ENCODE measurements around the gene B4GALT5. TPM values are rescaled to one million over a fixed set of nuclear protein-coding genes. Genes with fewer than 3 reads are reported as not detected.

B4GALT5 gene
- polyA plus RNA-seq, 6 donors from 2014 or later: 0.60 to 0.87 (median 0.71) TPM; not detected in 1

DNA sequence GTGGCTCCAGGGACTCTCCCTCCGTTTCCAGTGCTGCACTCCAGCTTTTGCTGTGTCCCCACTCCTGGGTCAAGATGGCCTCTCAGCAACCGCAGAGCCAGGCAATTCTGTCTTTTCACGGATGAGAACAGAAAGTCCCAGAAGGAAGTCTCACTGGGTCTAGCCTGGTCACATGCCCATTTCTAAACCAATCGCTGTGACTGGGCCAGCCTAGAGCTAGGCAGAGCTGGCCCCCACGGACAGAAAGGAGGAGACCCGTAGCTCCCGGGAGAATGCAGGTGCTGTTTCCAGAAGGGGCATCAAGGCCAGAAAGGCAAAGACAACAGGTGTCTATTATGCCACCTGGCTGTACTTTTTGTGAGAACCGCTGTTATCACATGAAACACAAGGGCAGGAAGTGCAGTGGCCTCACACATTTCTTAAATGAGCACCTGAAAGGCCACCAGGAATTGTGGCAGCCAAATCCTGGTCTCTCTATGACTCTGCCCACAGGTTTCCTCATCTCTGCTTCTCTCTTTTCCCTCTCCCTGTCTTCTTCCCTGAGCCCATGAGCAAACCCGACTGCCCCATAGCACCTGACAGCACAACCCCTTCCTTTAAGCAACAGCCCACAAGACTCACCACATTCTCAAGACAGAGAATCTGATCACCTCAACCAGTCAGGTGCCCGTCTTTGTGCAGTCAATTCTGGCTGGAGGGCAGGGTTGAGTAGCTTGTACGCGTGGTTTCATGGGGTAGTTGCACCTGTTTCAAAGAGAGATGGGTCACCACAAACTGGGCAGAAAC lies 37.1 kb upstream of the B4GALT5 start:
- Mint-ChIP-seq H3K9me3 (no peaks in the 10 kb centered on the region), H3K27ac (peak overlapping the region in 2 of 6 donors; percentile 4 to 43), H3K4me1 (peaks cover 4 to 6% (median 5%) of the 10 kb centered on the region in 3 donors), H3K27me3 (peaks cover 0 to 14% (median 10%) of the 10 kb centered on the region in 3 donors), H3K36me3 (no peaks in the 10 kb centered on the region), H3K4me3 (no peak overlapping the region)
- peak in 1 of 2 donors; percentile 41 for ATAC-seq (ENCODE audit: low read depth in 2 of 2)
- DNase-seq: no peak

- ATAC-seq (ENCODE audit: low read depth in 2 of 2) (no peak), DNase-seq (no peak)
- Mint-ChIP-seq H3K9me3 (no peaks in the 10 kb centered on the region), H3K27ac (no peak overlapping the region), H3K27me3 (peaks cover 4 to 10% (median 9%) of the 10 kb centered on the region in 3 donors), H3K36me3 (no peaks in the 10 kb centered on the region), H3K4me3 (no peak overlapping the region), H3K4me1 (peaks cover 4 to 6% (median 5%) of the 10 kb centered on the region in 3 donors)
These were observed 35.9 kb upstream of the B4GALT5 start for GRCh38 chr20:49749625-49750024.

- Mint-ChIP-seq H3K4me1 (peaks cover 4 to 6% (median 5%) of the 10 kb centered on the region in 3 donors), H3K27me3 (peaks cover 4 to 14% (median 10%) of the 10 kb centered on the region in 3 donors), H3K27ac (peak overlapping the region in 1 of 6 donors; percentile 11), H3K9me3 (no peaks in the 10 kb centered on the region), H3K36me3 (no peaks in the 10 kb centered on the region), H3K4me3 (no peak overlapping the region)
- DNase-seq (no peak), ATAC-seq (ENCODE audit: low read depth in 2 of 2) (no peak)
These were observed 34.8 kb upstream of the B4GALT5 start for GRCh38 chr20:49748525-49748838.

DNA sequence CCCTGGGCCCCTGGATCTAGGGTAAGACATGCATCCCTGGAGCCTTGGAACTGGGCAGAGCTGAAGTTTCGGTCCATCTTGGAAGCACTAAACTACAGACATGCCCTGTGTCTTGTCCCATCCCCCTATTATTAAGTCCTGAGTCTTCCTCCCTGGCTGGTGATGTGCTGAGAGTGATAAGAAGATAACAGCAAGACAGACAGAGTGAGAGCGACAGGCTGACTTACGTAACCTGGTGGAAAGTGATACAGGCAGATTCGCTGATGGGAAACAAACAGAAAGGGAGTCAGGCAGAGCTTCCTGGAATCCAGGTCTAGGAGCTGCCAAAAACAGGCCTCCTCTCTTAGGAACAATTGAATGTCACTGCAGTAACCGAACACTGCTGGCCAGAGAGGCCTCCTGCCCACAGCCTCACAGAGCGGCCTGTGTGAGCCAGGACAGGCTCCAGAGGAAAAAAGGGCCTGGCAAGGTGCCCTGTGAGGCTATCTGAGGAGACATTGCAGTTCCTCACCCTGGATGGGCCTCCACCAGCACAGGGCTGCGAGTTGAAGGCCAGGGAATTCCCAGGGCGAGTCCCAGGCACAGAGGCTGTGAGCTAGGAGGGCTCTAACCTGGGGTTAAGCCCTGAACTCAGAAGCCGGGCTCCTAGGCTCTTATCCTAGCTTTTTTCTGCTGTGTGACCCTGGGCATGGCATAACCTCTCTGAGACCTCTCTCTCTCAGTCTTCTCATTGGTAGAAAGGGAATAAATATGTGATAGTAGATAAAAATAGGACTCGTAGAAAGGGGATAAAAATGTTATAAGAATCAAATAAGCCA lies 34.2 kb upstream of the B4GALT5 start:
- no peak for DNase-seq
- peaks cover 4 to 6% (median 5%) of the 10 kb centered on the region in 3 donors for H3K4me1 Mint-ChIP-seq
- no peaks in the 10 kb centered on the region for H3K9me3 Mint-ChIP-seq
- peak overlapping the region in 1 of 6 donors; percentile 11 for H3K27ac Mint-ChIP-seq
- no peak overlapping the region for H3K4me3 Mint-ChIP-seq
- H3K36me3 Mint-ChIP-seq: no peaks in the 10 kb centered on the region
- no peak for ATAC-seq (ENCODE audit: low read depth in 2 of 2)
- H3K27me3 Mint-ChIP-seq: peaks cover 4 to 11% (median 10%) of the 10 kb centered on the region in 3 donors

GRCh38 chr20:49742948-49743347 lies 29.3 kb upstream of the B4GALT5 start:
- H3K36me3 Mint-ChIP-seq: no peaks in the 10 kb centered on the region
- H3K4me1 Mint-ChIP-seq: no peaks in the 10 kb centered on the region
- no peak overlapping the region for H3K27ac Mint-ChIP-seq
- H3K4me3 Mint-ChIP-seq: no peak overlapping the region
- peaks cover 0 to 11% (median 4%) of the 10 kb centered on the region in 3 donors for H3K27me3 Mint-ChIP-seq
- H3K9me3 Mint-ChIP-seq: peaks cover 0 to 1% (median 0%) of the 10 kb centered on the region in 7 donors
- no peak for DNase-seq
- no peak for ATAC-seq (ENCODE audit: low read depth in 2 of 2)

DNA sequence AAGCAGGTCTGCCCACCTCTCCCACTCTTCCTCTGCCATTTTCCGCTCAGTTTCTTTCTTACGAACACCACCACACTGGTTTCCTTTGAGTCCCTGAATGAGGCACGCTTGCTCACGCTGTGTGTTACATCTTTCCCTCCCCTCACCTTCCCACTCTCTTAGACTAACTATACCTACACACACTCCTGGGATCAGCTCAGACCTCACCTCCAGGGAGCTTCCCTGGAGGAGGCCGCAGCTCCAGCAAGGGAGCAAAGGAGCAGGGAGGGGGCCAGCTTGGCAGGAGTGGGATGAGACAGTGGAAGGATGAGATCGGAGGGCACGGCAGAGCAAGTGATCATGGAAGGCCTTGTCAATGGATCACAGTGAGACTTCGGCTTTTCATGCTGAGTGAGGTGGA lies 28.3 kb upstream of the B4GALT5 start:
- Mint-ChIP-seq H3K27ac (peak overlapping the region in 1 of 6 donors; percentile 2), H3K9me3 (peaks cover 0 to 1% (median 0%) of the 10 kb centered on the region in 7 donors), H3K27me3 (peaks cover 0 to 11% (median 4%) of the 10 kb centered on the region in 3 donors), H3K36me3 (no peaks in the 10 kb centered on the region), H3K4me1 (no peaks in the 10 kb centered on the region), H3K4me3 (no peak overlapping the region)
- DNase-seq (no peak), ATAC-seq (ENCODE audit: low read depth in 2 of 2) (no peak)

- DNase-seq (no peak), ATAC-seq (ENCODE audit: low read depth in 2 of 2) (no peak)
- peaks cover 0 to 11% (median 4%) of the 10 kb centered on the region in 3 donors for H3K27me3 Mint-ChIP-seq
- no peaks in the 10 kb centered on the region for H3K4me1 Mint-ChIP-seq
- no peak overlapping the region for H3K4me3 Mint-ChIP-seq
- no peak overlapping the region for H3K27ac Mint-ChIP-seq
- no peaks in the 10 kb centered on the region for H3K36me3 Mint-ChIP-seq
- peaks cover 0 to 1% (median 0%) of the 10 kb centered on the region in 7 donors for H3K9me3 Mint-ChIP-seq
These were observed 27.1 kb upstream of the B4GALT5 start for GRCh38 chr20:49740807-49741206.

- DNase-seq: no peak
- H3K4me1 Mint-ChIP-seq: no peaks in the 10 kb centered on the region
- no peak for ATAC-seq (ENCODE audit: low read depth in 2 of 2)
- no peak overlapping the region for H3K27ac Mint-ChIP-seq
- peaks cover 0 to 7% (median 4%) of the 10 kb centered on the region in 3 donors for H3K27me3 Mint-ChIP-seq
- no peaks in the 10 kb centered on the region for H3K36me3 Mint-ChIP-seq
- peaks cover 0 to 1% (median 0%) of the 10 kb centered on the region in 7 donors for H3K9me3 Mint-ChIP-seq
- H3K4me3 Mint-ChIP-seq: no peak overlapping the region
These were observed 25.4 kb upstream of the B4GALT5 start for GRCh38 chr20:49739042-49739441.

- H3K9me3 Mint-ChIP-seq: peaks cover 0 to 1% (median 0%) of the 10 kb centered on the region in 7 donors
- H3K27me3 Mint-ChIP-seq: peaks cover 0 to 5% (median 4%) of the 10 kb centered on the region in 3 donors
- ATAC-seq (ENCODE audit: low read depth in 2 of 2) (no peak), DNase-seq (no peak)
- H3K27ac Mint-ChIP-seq: peak overlapping the region in 1 of 6 donors; percentile 63
- H3K36me3 Mint-ChIP-seq: no peaks in the 10 kb centered on the region
- no peak overlapping the region for H3K4me3 Mint-ChIP-seq
- no peaks in the 10 kb centered on the region for H3K4me1 Mint-ChIP-seq
These were observed 23.6 kb upstream of the B4GALT5 start for GRCh38 chr20:49737260-49737659.

DNA sequence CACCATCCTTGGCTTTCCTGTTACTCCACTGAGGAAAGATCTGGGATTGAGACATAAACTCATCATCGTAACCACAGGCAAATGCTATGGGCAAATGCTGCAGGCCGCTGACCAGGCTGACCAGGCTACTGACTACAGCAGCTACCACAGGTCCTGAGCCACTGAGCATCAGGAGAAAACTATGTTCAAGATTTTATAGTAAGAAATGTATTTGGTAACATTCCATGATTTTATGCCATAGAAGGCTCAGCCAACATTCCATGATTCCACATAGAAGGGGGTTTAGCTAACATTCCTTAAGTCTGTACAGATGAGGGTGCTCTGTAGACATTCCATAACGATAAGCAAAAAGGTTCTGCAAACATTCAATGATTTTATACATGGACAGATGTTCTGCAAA lies 16.1 kb upstream of the B4GALT5 start:
- H3K4me1 Mint-ChIP-seq: peaks cover 9 to 10% (median 10%) of the 10 kb centered on the region in 3 donors
- ATAC-seq (ENCODE audit: low read depth in 2 of 2): no peak
- no peaks in the 10 kb centered on the region for H3K9me3 Mint-ChIP-seq
- H3K27ac Mint-ChIP-seq: peak overlapping the region in 1 of 6 donors; percentile 66
- no peaks in the 10 kb centered on the region for H3K27me3 Mint-ChIP-seq
- no peak overlapping the region for H3K4me3 Mint-ChIP-seq
- no peaks in the 10 kb centered on the region for H3K36me3 Mint-ChIP-seq
- DNase-seq: no peak

GRCh38 chr20:49727894-49728885 lies 14.5 kb upstream of the B4GALT5 start:
- peak overlapping the region in 1 of 6 donors; percentile 24 for H3K27ac Mint-ChIP-seq
- ATAC-seq (ENCODE audit: low read depth in 2 of 2) (no peak), DNase-seq (no peak)
- no peaks in the 10 kb centered on the region for H3K9me3 Mint-ChIP-seq
- H3K4me3 Mint-ChIP-seq: no peak overlapping the region
- no peaks in the 10 kb centered on the region for H3K36me3 Mint-ChIP-seq
- peaks cover 14 to 15% (median 14%) of the 10 kb centered on the region in 3 donors for H3K4me1 Mint-ChIP-seq
- no peaks in the 10 kb centered on the region for H3K27me3 Mint-ChIP-seq

GRCh38 chr20:49727478-49727877 lies 13.8 kb upstream of the B4GALT5 start:
- Mint-ChIP-seq H3K4me1 (peaks cover 14 to 15% (median 14%) of the 10 kb centered on the region in 3 donors), H3K27ac (peak overlapping the region in 1 of 6 donors; percentile 41), H3K9me3 (no peaks in the 10 kb centered on the region), H3K27me3 (no peaks in the 10 kb centered on the region), H3K4me3 (no peak overlapping the region), H3K36me3 (no peaks in the 10 kb centered on the region)
- no peak for ATAC-seq (ENCODE audit: low read depth in 2 of 2)
- DNase-seq: no peak

DNA sequence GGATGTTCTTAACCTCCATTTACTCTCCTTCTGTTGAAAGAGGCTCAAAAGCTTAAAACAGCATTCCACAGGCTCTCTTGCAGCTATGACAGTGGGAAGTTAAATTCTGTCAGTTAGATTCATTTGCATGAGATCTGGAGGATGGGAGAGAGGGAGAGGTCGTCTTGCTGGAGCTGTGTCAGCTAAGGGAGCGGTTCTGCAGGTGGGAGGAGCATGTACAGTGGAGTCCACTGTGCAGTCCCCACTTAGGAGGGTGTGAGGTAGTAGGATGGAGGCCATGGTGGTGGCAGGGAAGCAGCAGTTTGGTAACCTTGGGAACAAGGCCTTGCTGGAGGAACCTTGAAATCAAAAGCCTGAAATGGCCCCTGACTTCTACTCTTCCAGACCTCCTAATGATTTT lies 12.0 kb upstream of the B4GALT5 start:
- no peaks in the 10 kb centered on the region for H3K9me3 Mint-ChIP-seq
- H3K27me3 Mint-ChIP-seq: no peaks in the 10 kb centered on the region
- peak overlapping the region in 1 of 8 donors; percentile 59 for H3K4me3 Mint-ChIP-seq
- ATAC-seq (ENCODE audit: low read depth in 2 of 2) (no peak), DNase-seq (no peak)
- H3K27ac Mint-ChIP-seq: peak overlapping the region in 3 of 6 donors; percentile 53 to 86 (median 77)
- no peaks in the 10 kb centered on the region for H3K36me3 Mint-ChIP-seq
- H3K4me1 Mint-ChIP-seq: peaks cover 14 to 15% (median 14%) of the 10 kb centered on the region in 3 donors
